Right lobe of liver (tissue), 6 donors: Measurements from ENCODE around the gene ZNF134. TPM values are rescaled to one million over a fixed set of nuclear protein-coding genes. Genes with fewer than 3 reads are reported as not detected.

Experiments
- ATAC-seq, 4 donors: fragments of 200-7000 bp; cut with Tn5 transposase; one replicate each; pipeline ENCODE4 v1.9.1; 2020; ENCODE audit warnings: mild to moderate bottlenecking in 4 of 4, moderate library complexity in 4 of 4
- DNase-seq, 3 donors: peaks; one replicate each; pipeline ENCODE4 v3.0.0-alpha.2; 2020
- H3K27ac ChIP-seq, 3 donors: fragments of 200-600 bp; one replicate each; pipeline ENCODE4 v1.8.0; 2022
- H3K27me3 ChIP-seq, 2 donors: fragments of 200-600 bp; one replicate each; pipeline ENCODE4 v1.8.0; 2022
- H3K36me3 ChIP-seq, 4 donors: fragments of 200-600 bp; sonication (generic) in 1 of 4; one replicate each; pipeline versions ENCODE4 v1.5.1 to v1.8.0; 2017 to 2022; ENCODE audit warnings: control low read depth in 1 of 4
- H3K4me1 ChIP-seq, 4 donors: fragments of 200-600 bp; sonication (generic) in 1 of 4; one replicate each; pipeline versions ENCODE4 v1.5.1 to v1.8.0; 2017 to 2022; ENCODE audit warnings: control low read depth in 1 of 4
- H3K4me3 ChIP-seq, 3 donors: fragments of 200-600 bp; one replicate each; pipeline ENCODE4 v1.8.0; 2022
- H3K9me3 ChIP-seq, 4 donors: fragments of 200-600 bp; sonication (generic) in 1 of 4; one replicate each; pipeline versions ENCODE4 v1.5.1 to v1.8.0; 2017 to 2022; ENCODE audit warnings: control low read depth in 1 of 4
- CTCF ChIP-seq, 4 donors: fragments of 200-600 bp in 3 of 4; fragments of 450-650 bp in 1 of 4; IDR thresholded peaks; one replicate each; pipeline versions ENCODE4 v1.5.1 to v1.8.0; 2016 to 2022; ENCODE audit warnings: antibody characterized with exemption in 4 of 4, mild to moderate bottlenecking in 2 of 4
- POLR2A ChIP-seq: fragments of 450-650 bp; IDR thresholded peaks from one replicate; pipeline ENCODE4 v1.6.1; 2017; ENCODE audit warnings: antibody characterized with exemption, mild to moderate bottlenecking
- WGBS: methylation state at CpG from one replicate; pipeline ENCODE4 v1.1.6; 2018; ENCODE audit warnings: low coverage, low lambda C conversion rate; ENCODE audit not compliant: insufficient coverage; ENCODE audit errors: missing lambda C conversion rate; 5-methylcytosine and 5-hydroxymethylcytosine counted together
- intact Hi-C, 2 donors: fragments of 100-400 bp; cut with DNase I; formaldehyde crosslinking; loops; one replicate each; pipeline versions ENCODE4 v1.11.2 to v1.14.1; 2022
- total RNA-seq, 6 experiments: library from RNA; depleted of rRNA in 2 of 6; stranded (reverse); fragments of >200 nt in 2 of 6; fragmentation: NEBNext Ultra II Directional in 3 of 6; extraction: Animal tissue kit (Norgen Biotek cat#: 25700) in 3 of 6; gene quantifications; one replicate each; pipeline versions ENCODE4 v1.1.0 to v1.2.4, GENCODE V29; 2016 to 2023
- donor health status: DM: no; HTN: yes; CAD: no.
- donor health status: DM: no; HTN: no; CAD: no.
- donor health status: DM: no; HTN: no; CAD: no.
- donor health status: DM: no; HTN: yes; CAD: no.
- donor health status: DM: no; HTN: yes; CAD: no.

ZNF134 gene
- total RNA-seq, 6 experiments from 2014 or later, result 3.6 to 8.9 (median 5.0) TPM

- intact Hi-C loops, result no loop called here
- 67% methylated on average over 1 of the region's 2 CpGs for WGBS
- no peaks in the 10 kb centered on the region for H3K36me3 ChIP-seq
- ATAC-seq (no peak), DNase-seq (no peak)
- H3K9me3 ChIP-seq, result no peaks in the 10 kb centered on the region
- no peak overlapping the region for H3K4me3 ChIP-seq
- no peak for TF ChIP-seq POLR2A
- no peak for TF ChIP-seq CTCF (IDR thresholded peaks at IDR 0.05)
- no peaks in the 10 kb centered on the region for H3K4me1 ChIP-seq
- H3K27me3 ChIP-seq, result no peaks in the 10 kb centered on the region
- no peak overlapping the region for H3K27ac ChIP-seq
These were observed 39.6 kb downstream of the ZNF134 start for GRCh38 chr19:57653689-57654088.

- ATAC-seq (no peak), DNase-seq (no peak)
- no peaks in the 10 kb centered on the region for H3K4me1 ChIP-seq
- H3K4me3 ChIP-seq, result no peak overlapping the region
- no peak overlapping the region for H3K27ac ChIP-seq
- no peak for TF ChIP-seq POLR2A
- no peak for TF ChIP-seq CTCF (IDR thresholded peaks at IDR 0.05)
- H3K27me3 ChIP-seq, result no peaks in the 10 kb centered on the region
- H3K36me3 ChIP-seq, result no peaks in the 10 kb centered on the region
- 33% methylated on average over 1 of the region's 1 CpG for WGBS
- intact Hi-C loops, result no loop called here
- H3K9me3 ChIP-seq, result no peaks in the 10 kb centered on the region
These were observed 41.4 kb downstream of the ZNF134 start for GRCh38 chr19:57655443-57655842.

GRCh38 chr19:57656346-57656745 lies 42.3 kb downstream of the ZNF134 start:
- no peak overlapping the region for H3K27ac ChIP-seq
- H3K36me3 ChIP-seq, result no peaks in the 10 kb centered on the region
- H3K27me3 ChIP-seq, result no peaks in the 10 kb centered on the region
- no peaks in the 10 kb centered on the region for H3K9me3 ChIP-seq
- intact Hi-C loops, result no loop called here
- ATAC-seq, result no peak
- 50% methylated on average over 1 of the region's 1 CpG for WGBS
- no peak for DNase-seq
- H3K4me3 ChIP-seq, result no peak overlapping the region
- H3K4me1 ChIP-seq, result no peaks in the 10 kb centered on the region
- TF ChIP-seq CTCF (IDR thresholded peaks at IDR 0.05), result no peak
- no peak for TF ChIP-seq POLR2A

- no peaks in the 10 kb centered on the region for H3K4me1 ChIP-seq
- ATAC-seq (peak; percentile 48 to 84 (median 67)), DNase-seq (peak; percentile 33 to 50 (median 47))
- WGBS, result 10% methylated on average over 19 of the region's 64 CpGs
- no peaks in the 10 kb centered on the region for H3K36me3 ChIP-seq
- peak overlapping the region in 2 of 3 donors; percentile 25 to 48 for H3K4me3 ChIP-seq
- peak overlapping the region in 2 of 3 donors; percentile 18 to 40 for H3K27ac ChIP-seq
- no peaks in the 10 kb centered on the region for H3K9me3 ChIP-seq
- no peaks in the 10 kb centered on the region for H3K27me3 ChIP-seq
- no peak for TF ChIP-seq CTCF (IDR thresholded peaks at IDR 0.05)
- TF ChIP-seq POLR2A, result no peak
- intact Hi-C loops, result no loop called here
These were observed 50.5 kb downstream of the ZNF134 start for GRCh38 chr19:57664269-57665127.
